HCT116 (cell line): Measurements from ENCODE around the gene POPDC2.

Experiments
- ATF3 ChIP-seq: IDR thresholded peaks from 2 replicates; pipeline ENCODE4 v1.6.1; 2012
- CEBPB ChIP-seq: IDR thresholded peaks from 2 replicates; pipeline ENCODE4 v1.6.1; 2012; ENCODE audit warnings: low read depth
- CTCF ChIP-seq, 3 experiments: fragments of 200-600 bp in 1 of 3; sonication (generic) in 1 of 3; IDR thresholded peaks in 2 of 3; conservative IDR thresholded peaks in 1 of 3; 2 replicates each; pipeline ENCODE4 v1.5.1; 2012 to 2017; ENCODE audit warnings: low read depth in 2 of 3, low read length in 2 of 3, antibody characterized with exemption in 1 of 3, borderline replicate concordance in 1 of 3, control low read depth in 1 of 3, mild to moderate bottlenecking in 1 of 3, mixed read lengths in 1 of 3, mixed run types in 1 of 3, moderate library complexity in 1 of 3; ENCODE audit not compliant: insufficient read depth in 1 of 3
- EGR1 ChIP-seq: IDR thresholded peaks from 2 replicates; pipeline ENCODE4 v1.6.1; 2012; ENCODE audit warnings: low read depth
- EZH2 ChIP-seq: fragments of 200-600 bp; sonication (generic); IDR thresholded peaks from 2 replicates; pipeline ENCODE4 v1.6.1; 2017; ENCODE audit warnings: antibody characterized with exemption, mixed run types
- EZH2phosphoT487 ChIP-seq: fragments of 200-600 bp; IDR thresholded peaks from 2 replicates; pipeline ENCODE4 v1.6.1; 2018; ENCODE audit warnings: antibody characterized with exemption, borderline replicate concordance
- JUND ChIP-seq: IDR thresholded peaks from 2 replicates; pipeline ENCODE4 v1.6.1; 2012
- POLR2A ChIP-seq: IDR thresholded peaks from 2 replicates; pipeline ENCODE4 v1.7.0; 2011; ENCODE audit warnings: borderline replicate concordance; ENCODE audit not compliant: insufficient read depth, insufficient read length; ENCODE audit errors: extremely low read depth
- REST ChIP-seq: IDR thresholded peaks from 2 replicates; pipeline ENCODE4 v1.6.1; 2012; ENCODE audit warnings: low read depth
- SRF ChIP-seq: IDR thresholded peaks from 2 replicates; pipeline ENCODE4 v1.6.1; 2012; ENCODE audit warnings: low read depth
- TCF7L2 ChIP-seq: IDR thresholded peaks from 2 replicates; pipeline ENCODE4 v1.7.0; 2011; ENCODE audit warnings: borderline replicate concordance, inconsistent platforms; ENCODE audit not compliant: insufficient read depth, insufficient read length; ENCODE audit errors: extremely low read depth
- YY1 ChIP-seq: IDR thresholded peaks from 2 replicates; pipeline ENCODE4 v1.6.1; 2011; ENCODE audit warnings: low read length, low read depth, moderate library complexity, mild to moderate bottlenecking; ENCODE audit not compliant: insufficient replicate concordance; ENCODE audit errors: extremely low read depth

GRCh38 chr3:119659606-119660291 lies 640 bp downstream of the POPDC2 start:
- TF ChIP-seq YY1 (no peak), ATF3 (no peak), CTCF (IDR thresholded peaks at IDR 0.05 in 2 of 3, conservative IDR thresholded peaks at IDR 0.05 in 1 of 3; ENCODE audit: borderline replicate concordance in 1 of 3, insufficient read depth in 1 of 3, low read depth in 2 of 3, low read length in 2 of 3) (no peak), EGR1 (no peak), SRF (no peak), POLR2A (no peak), CEBPB (no peak), EZH2phosphoT487 (no peak), EZH2 (no peak), REST (no peak), TCF7L2 (no peak), JUND (no peak)
